Mucosa of stomach (tissue), 1 donor: ENCODE measurements around the gene IRAK1.

ENCODE experiments used
- H3K27me3 ChIP-seq: one replicate; pipeline ENCODE4 v1.7.0; 2013; ENCODE audit warnings: mild to moderate bottlenecking, low read length; ENCODE audit not compliant: control insufficient read depth, insufficient read depth
- H3K36me3 ChIP-seq: one replicate; pipeline ENCODE4 v1.7.0; 2013; ENCODE audit warnings: low read length; ENCODE audit not compliant: control insufficient read depth, insufficient read depth
- H3K4me1 ChIP-seq: one replicate; pipeline ENCODE4 v1.7.0; 2013; ENCODE audit warnings: mild to moderate bottlenecking, low read length; ENCODE audit not compliant: control insufficient read depth, insufficient read depth
- H3K4me3 ChIP-seq: one replicate; pipeline ENCODE4 v1.7.0; 2013; ENCODE audit warnings: low read length
- H3K9ac ChIP-seq: one replicate; pipeline ENCODE4 v1.7.0; 2013; ENCODE audit warnings: mild to moderate bottlenecking, low read length, moderate library complexity
- H3K9me3 ChIP-seq: one replicate; pipeline ENCODE4 v1.7.0; 2013; ENCODE audit warnings: mild to moderate bottlenecking, low read length, moderate library complexity; ENCODE audit not compliant: control insufficient read depth
- donor health status: Pancreatic carcinoma.

The IRAK1 gene

DNA sequence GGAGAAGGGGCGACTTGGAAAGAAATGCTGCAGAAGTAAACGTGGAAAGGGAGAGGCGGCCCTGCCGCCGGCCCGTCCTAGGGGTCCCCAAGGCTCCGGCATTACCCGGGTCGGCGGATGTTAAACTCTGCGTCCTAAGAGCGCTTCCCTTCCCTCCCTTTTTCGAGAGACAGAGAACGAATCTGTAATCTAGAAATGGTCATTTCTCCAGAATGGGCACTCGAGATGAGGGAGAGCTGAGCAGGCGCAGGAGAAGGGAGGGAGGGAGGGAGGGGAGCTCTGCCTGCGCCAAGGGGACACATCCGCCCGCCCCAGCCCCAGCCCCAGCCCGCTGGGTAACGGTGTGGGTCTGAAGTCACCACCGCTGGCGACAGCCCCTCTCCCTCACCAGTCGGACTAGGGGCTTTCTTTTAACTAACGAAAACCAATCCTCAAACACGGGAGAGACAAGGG lies 49.8 kb downstream of the IRAK1 start:
- Histone ChIP-seq H3K4me3 (no peak overlapping the region), H3K9ac (peak overlapping the region; percentile 47)

DNA sequence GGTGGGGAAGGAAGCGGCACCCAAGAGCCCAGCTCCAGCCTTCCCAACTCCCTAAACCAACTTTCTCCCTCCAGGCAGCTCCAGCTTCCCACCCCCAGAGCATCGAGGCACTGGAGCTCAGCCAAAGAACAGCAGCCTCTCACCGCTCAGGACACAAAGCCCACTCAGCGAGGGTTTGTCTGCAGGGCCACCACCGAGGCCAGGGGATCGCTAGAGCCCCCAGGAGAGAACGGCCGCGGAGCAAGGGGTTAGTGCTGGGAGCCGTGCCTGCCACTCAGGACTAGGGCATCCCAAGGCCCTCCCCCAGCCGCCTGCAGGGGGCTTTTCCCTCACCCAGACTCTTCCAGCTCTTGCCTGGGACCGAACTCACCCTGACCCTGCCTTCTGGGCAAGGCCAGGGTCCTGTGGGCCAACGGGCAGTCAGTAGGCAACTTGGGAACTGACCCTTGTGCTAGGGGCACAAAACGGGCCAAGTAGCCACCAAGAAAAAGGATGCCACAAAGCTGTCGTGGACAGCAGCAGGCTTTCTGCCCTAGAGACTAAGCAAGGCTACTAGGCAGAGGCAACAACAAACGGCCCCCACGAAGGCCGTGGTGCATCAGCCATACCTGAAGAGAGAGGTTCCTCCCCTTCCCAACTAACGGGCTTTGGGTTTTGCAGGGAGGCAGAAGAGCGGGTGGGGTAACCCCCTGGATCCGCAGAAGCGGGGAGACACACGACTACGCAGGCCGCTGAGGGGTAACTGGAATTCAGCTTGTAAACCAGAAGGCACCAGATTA lies 50.4 kb downstream of the IRAK1 start:
- Histone ChIP-seq H3K4me3 (no peak overlapping the region), H3K27me3 (no peaks in the 10 kb centered on the region), H3K4me1 (peaks cover 41% of the 10 kb centered on the region), H3K9ac (peak overlapping the region; percentile 47), H3K36me3 (no peaks in the 10 kb centered on the region), H3K9me3 (no peaks in the 10 kb centered on the region)

More for the DNA sequence above, 49.8 kb downstream of the IRAK1 start:
- Histone ChIP-seq H3K9me3 (no peaks in the 10 kb centered on the region), H3K4me1 (peaks cover 47% of the 10 kb centered on the region), H3K27me3 (no peaks in the 10 kb centered on the region), H3K36me3 (no peaks in the 10 kb centered on the region)

DNA sequence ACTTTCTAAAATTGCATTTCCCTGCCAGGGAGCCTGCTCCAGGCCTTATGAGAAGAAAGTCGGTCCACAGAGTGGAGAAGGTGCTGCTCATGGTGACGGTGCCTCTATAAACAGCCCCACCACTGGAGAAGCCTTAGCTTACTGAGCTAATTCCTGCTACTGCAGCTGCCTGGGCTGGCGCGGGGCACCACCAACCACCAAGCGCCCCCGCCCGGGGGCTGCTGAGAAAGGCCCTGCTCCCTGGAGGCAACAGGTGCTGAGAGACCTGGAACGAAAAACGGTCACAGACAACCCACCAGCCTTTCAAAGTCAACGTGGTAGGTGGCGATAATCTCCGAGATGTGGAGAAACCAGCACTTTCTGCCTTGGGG lies 51.0 kb downstream of the IRAK1 start:
- no peaks in the 10 kb centered on the region for H3K27me3 ChIP-seq
- no peak overlapping the region for H3K4me3 ChIP-seq
- no peaks in the 10 kb centered on the region for H3K36me3 ChIP-seq
- peaks cover 35% of the 10 kb centered on the region for H3K4me1 ChIP-seq
- no peak overlapping the region for H3K9ac ChIP-seq
- no peaks in the 10 kb centered on the region for H3K9me3 ChIP-seq

- Histone ChIP-seq H3K9ac (no peak overlapping the region), H3K36me3 (no peaks in the 10 kb centered on the region), H3K4me3 (no peak overlapping the region), H3K4me1 (peaks cover 30% of the 10 kb centered on the region), H3K9me3 (no peaks in the 10 kb centered on the region), H3K27me3 (no peaks in the 10 kb centered on the region)
Observed at GRCh38 chrX:153968255-153968654, 51.4 kb downstream of the IRAK1 start.

DNA sequence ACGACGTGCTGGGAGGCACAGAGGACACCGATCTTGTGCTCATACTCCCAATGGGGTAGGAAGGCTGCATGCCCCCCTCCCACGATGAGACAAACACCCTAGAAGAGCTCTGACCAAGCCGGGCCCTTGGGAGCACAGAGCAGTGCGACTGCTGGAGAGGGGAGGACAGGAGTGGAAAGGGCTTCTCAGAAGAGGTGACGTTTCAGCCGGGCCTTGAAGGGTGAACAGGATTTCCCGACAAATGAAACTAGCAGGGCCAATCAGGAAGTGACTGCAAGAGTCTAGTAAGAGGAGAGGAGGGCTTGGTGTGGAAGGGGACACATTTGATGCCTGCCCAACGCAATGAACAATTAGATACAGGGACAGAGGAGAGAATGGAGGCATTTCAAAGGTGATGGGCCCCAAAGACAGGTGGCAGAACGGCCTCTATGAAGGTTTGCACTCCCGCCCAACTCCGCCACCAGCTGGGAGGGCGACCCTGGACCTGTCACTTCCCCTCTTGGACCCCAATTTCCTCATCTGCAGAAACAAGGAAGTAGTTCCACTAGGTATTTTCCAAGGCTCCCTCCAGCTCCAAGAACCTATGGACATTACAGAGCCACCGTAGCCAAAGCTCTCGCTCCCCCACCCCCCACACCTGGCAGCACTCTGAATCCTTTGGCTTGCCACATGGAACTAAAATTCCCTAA lies 52.0 kb downstream of the IRAK1 start:
- Histone ChIP-seq H3K9ac (no peak overlapping the region), H3K4me1 (peaks cover 29% of the 10 kb centered on the region), H3K4me3 (no peak overlapping the region), H3K9me3 (no peaks in the 10 kb centered on the region), H3K36me3 (no peaks in the 10 kb centered on the region), H3K27me3 (no peaks in the 10 kb centered on the region)

- Histone ChIP-seq H3K27me3 (no peaks in the 10 kb centered on the region), H3K4me1 (peaks cover 29% of the 10 kb centered on the region), H3K4me3 (no peak overlapping the region), H3K9me3 (no peaks in the 10 kb centered on the region), H3K9ac (no peak overlapping the region), H3K36me3 (no peaks in the 10 kb centered on the region)
Observed at GRCh38 chrX:153966841-153967535, 52.7 kb downstream of the IRAK1 start.

GRCh38 chrX:153966283-153966688 lies 53.4 kb downstream of the IRAK1 start:
- H3K9ac ChIP-seq, result no peak overlapping the region
- peaks cover 29% of the 10 kb centered on the region for H3K4me1 ChIP-seq
- peaks cover 6% of the 10 kb centered on the region for H3K36me3 ChIP-seq
- H3K27me3 ChIP-seq, result no peaks in the 10 kb centered on the region
- H3K9me3 ChIP-seq, result no peaks in the 10 kb centered on the region
- no peak overlapping the region for H3K4me3 ChIP-seq

DNA sequence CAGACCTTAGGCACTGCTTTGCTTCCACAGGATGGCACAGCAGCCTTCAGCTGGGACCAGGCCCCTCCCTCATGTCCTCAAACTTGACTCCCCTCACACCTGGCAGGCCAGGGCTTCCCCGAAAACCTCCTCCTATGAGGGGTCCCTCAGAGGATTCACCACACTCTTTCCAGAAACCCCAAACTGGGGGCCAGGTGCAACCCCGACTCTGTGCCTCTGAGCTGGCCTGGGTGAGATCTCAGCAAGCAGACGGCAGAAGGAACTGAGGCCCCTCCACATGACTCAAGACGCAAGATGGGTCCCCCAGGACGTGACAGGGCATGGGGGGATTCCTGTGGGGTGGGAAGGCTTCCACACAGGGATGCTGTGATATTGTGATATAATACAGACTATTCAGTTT lies 54.3 kb downstream of the IRAK1 start:
- Histone ChIP-seq H3K36me3 (peaks cover 6% of the 10 kb centered on the region), H3K4me3 (no peak overlapping the region), H3K27me3 (no peaks in the 10 kb centered on the region), H3K9me3 (no peaks in the 10 kb centered on the region), H3K9ac (no peak overlapping the region), H3K4me1 (peaks cover 29% of the 10 kb centered on the region)

DNA sequence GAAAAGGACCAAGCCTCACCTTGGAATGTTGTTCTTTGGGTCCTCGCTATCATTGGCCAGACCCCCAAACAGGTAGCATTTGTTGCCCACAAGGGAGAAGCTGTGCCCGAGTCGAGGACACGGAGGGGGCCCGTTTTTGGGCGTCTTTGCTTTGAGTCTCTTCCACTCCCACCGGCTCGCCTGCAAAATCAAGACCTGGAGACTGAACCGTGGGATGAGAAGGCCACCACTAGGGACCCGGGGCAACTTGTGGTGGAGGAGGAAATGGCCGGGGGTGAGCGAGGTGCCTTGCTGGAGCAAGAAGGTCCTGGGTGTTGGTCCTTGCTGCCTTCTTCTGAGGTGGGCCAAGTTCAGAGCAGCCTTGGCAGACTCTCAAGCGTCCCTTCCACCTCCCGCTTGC lies 55.6 kb downstream of the IRAK1 start:
- Histone ChIP-seq H3K27me3 (no peaks in the 10 kb centered on the region), H3K4me3 (no peak overlapping the region), H3K9me3 (no peaks in the 10 kb centered on the region), H3K9ac (no peak overlapping the region), H3K4me1 (peaks cover 25% of the 10 kb centered on the region), H3K36me3 (peaks cover 6% of the 10 kb centered on the region)

- Histone ChIP-seq H3K9me3 (no peaks in the 10 kb centered on the region), H3K9ac (no peak overlapping the region), H3K36me3 (peaks cover 6% of the 10 kb centered on the region), H3K27me3 (no peaks in the 10 kb centered on the region), H3K4me1 (peaks cover 19% of the 10 kb centered on the region), H3K4me3 (no peak overlapping the region)
Observed at GRCh38 chrX:153963546-153963945, 56.2 kb downstream of the IRAK1 start.

DNA sequence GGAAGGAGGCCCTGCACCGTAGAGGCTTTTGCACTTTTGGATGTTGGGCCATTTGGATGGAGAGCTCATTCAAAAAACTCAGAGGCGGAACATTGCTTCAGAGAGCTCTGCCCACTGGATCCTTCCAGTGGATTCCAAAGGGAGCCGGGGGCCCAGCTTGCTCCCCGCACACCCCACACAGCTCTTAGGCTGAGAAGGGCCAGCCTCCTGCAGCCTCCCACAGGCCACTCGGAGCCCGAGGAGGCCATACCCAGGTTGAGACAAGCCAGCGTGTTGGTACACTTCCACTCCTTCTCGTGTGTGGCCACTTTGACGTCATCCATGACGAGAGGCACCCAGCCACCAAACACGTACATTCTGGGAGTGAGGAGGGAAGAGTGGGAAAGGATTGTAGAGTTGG lies 58.4 kb downstream of the IRAK1 start:
- Histone ChIP-seq H3K9ac (no peak overlapping the region), H3K27me3 (no peaks in the 10 kb centered on the region), H3K4me3 (no peak overlapping the region), H3K9me3 (no peaks in the 10 kb centered on the region), H3K4me1 (no peaks in the 10 kb centered on the region), H3K36me3 (peaks cover 6% of the 10 kb centered on the region)

GRCh38 chrX:153960786-153961185 lies 58.9 kb downstream of the IRAK1 start:
- Histone ChIP-seq H3K9me3 (no peaks in the 10 kb centered on the region), H3K27me3 (no peaks in the 10 kb centered on the region), H3K4me3 (no peak overlapping the region), H3K4me1 (no peaks in the 10 kb centered on the region), H3K36me3 (peaks cover 6% of the 10 kb centered on the region), H3K9ac (no peak overlapping the region)
